Measurements from ENCODE around the gene P2RY6.

Gene P2RY6

GRCh38 chr11:73281796-73282660 lies 9.9 kb downstream of the P2RY6 start:
- Histone ChIP-seq H3K9me2 (replicated peaks; ENCODE audit: low read depth, low read length) (no peaks in the 10 kb centered on the region), H3K4me3 (ENCODE audit: low read length, poor library complexity, severe bottlenecking) (no peak overlapping the region), H3K79me2 (ENCODE audit: insufficient read depth, low read length) (no peaks in the 10 kb centered on the region), H3K36me3 (ENCODE audit: insufficient read depth, low read length) (no peaks in the 10 kb centered on the region), H2AFZ (ENCODE audit: low read length) (no peak overlapping the region), H3K27me3 (ENCODE audit: insufficient read depth, low read length, poor library complexity, severe bottlenecking) (no peaks in the 10 kb centered on the region), H3K9ac (ENCODE audit: low read depth, low read length, poor library complexity, severe bottlenecking) (no peak overlapping the region), H3K9me3 (ENCODE audit: insufficient read depth, low read depth, low read length) (no peaks in the 10 kb centered on the region), H3K4me1 (ENCODE audit: insufficient read depth, low read length, poor library complexity, severe bottlenecking) (peaks cover 16% of the 10 kb centered on the region), H3F3A (ENCODE audit: low read depth) (no peaks in the 10 kb centered on the region), H4K20me1 (ENCODE audit: insufficient read depth, low read length, poor library complexity, severe bottlenecking) (no peaks in the 10 kb centered on the region), H3K4me2 (ENCODE audit: low read depth, low read length, poor library complexity, severe bottlenecking) (no peak overlapping the region)
- no peak for TF ChIP-seq EZH2phosphoT487 (IDR thresholded peaks at IDR 0.05; ENCODE audit: borderline replicate concordance)
- TF ChIP-seq, protein P1, sequence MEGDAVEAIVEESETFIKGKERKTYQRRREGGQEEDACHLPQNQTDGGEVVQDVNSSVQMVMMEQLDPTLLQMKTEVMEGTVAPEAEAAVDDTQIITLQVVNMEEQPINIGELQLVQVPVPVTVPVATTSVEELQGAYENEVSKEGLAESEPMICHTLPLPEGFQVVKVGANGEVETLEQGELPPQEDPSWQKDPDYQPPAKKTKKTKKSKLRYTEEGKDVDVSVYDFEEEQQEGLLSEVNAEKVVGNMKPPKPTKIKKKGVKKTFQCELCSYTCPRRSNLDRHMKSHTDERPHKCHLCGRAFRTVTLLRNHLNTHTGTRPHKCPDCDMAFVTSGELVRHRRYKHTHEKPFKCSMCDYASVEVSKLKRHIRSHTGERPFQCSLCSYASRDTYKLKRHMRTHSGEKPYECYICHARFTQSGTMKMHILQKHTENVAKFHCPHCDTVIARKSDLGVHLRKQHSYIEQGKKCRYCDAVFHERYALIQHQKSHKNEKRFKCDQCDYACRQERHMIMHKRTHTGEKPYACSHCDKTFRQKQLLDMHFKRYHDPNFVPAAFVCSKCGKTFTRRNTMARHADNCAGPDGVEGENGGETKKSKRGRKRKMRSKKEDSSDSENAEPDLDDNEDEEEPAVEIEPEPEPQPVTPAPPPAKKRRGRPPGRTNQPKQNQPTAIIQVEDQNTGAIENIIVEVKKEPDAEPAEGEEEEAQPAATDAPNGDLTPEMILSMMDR (conservative IDR thresholded peaks at IDR 0.05; ENCODE audit: low read length), result no peak

- H4K20me1 ChIP-seq (ENCODE audit: insufficient read depth, low read length, poor library complexity, severe bottlenecking), result no peaks in the 10 kb centered on the region
- H3K9ac ChIP-seq (ENCODE audit: low read depth, low read length, poor library complexity, severe bottlenecking), result no peak overlapping the region
- no peaks in the 10 kb centered on the region for H3F3A ChIP-seq (ENCODE audit: low read depth)
- no peak for TF ChIP-seq EZH2phosphoT487 (IDR thresholded peaks at IDR 0.05; ENCODE audit: borderline replicate concordance)
- TF ChIP-seq, protein P1 (conservative IDR thresholded peaks at IDR 0.05; ENCODE audit: low read length), result no peak
- no peaks in the 10 kb centered on the region for H3K27me3 ChIP-seq (ENCODE audit: insufficient read depth, low read length, poor library complexity, severe bottlenecking)
- H3K36me3 ChIP-seq (ENCODE audit: insufficient read depth, low read length), result no peaks in the 10 kb centered on the region
- no peaks in the 10 kb centered on the region for H3K9me2 ChIP-seq (replicated peaks; ENCODE audit: low read depth, low read length)
- H3K4me1 ChIP-seq (ENCODE audit: insufficient read depth, low read length, poor library complexity, severe bottlenecking), result peaks cover 22% of the 10 kb centered on the region
- no peaks in the 10 kb centered on the region for H3K9me3 ChIP-seq (ENCODE audit: insufficient read depth, low read depth, low read length)
- H2AFZ ChIP-seq (ENCODE audit: low read length), result no peak overlapping the region
- no peak overlapping the region for H3K4me2 ChIP-seq (ENCODE audit: low read depth, low read length, poor library complexity, severe bottlenecking)
- H3K4me3 ChIP-seq (ENCODE audit: low read length, poor library complexity, severe bottlenecking), result no peak overlapping the region
- no peaks in the 10 kb centered on the region for H3K79me2 ChIP-seq (ENCODE audit: insufficient read depth, low read length)
Observed at GRCh38 chr11:73283276-73284000, 11.3 kb downstream of the P2RY6 start.

DNA sequence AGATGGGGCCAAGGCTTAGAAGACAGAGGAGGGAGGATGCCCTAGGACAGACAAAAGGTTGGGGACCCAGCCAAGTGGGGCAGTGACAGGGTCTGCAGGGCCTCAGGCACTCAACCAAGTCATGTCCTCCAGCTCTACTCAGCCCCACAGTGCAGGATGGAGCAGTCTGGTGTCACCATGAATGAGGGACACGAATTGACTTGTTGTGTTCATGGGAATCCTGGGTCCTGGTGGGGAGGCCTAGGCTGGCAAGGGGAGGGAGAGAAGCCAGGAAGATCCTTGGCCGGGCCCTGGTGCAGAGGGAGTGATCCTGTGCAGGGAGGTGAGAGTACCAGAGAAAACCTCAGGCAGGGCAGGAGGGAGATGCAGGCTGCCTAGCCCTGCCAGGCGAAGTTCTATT lies 12.0 kb downstream of the P2RY6 start:
- no peaks in the 10 kb centered on the region for H3K9me2 ChIP-seq (replicated peaks; ENCODE audit: low read depth, low read length)
- no peak overlapping the region for H3K9ac ChIP-seq (ENCODE audit: low read depth, low read length, poor library complexity, severe bottlenecking)
- H4K20me1 ChIP-seq (ENCODE audit: insufficient read depth, low read length, poor library complexity, severe bottlenecking), result no peaks in the 10 kb centered on the region
- no peaks in the 10 kb centered on the region for H3K27me3 ChIP-seq (ENCODE audit: insufficient read depth, low read length, poor library complexity, severe bottlenecking)
- H3K79me2 ChIP-seq (ENCODE audit: insufficient read depth, low read length), result no peaks in the 10 kb centered on the region
- H3K4me1 ChIP-seq (ENCODE audit: insufficient read depth, low read length, poor library complexity, severe bottlenecking), result peaks cover 29% of the 10 kb centered on the region
- H3F3A ChIP-seq (ENCODE audit: low read depth), result no peaks in the 10 kb centered on the region
- H2AFZ ChIP-seq (ENCODE audit: low read length), result no peak overlapping the region
- no peaks in the 10 kb centered on the region for H3K36me3 ChIP-seq (ENCODE audit: insufficient read depth, low read length)
- H3K4me2 ChIP-seq (ENCODE audit: low read depth, low read length, poor library complexity, severe bottlenecking), result no peak overlapping the region
- TF ChIP-seq, protein P1 (conservative IDR thresholded peaks at IDR 0.05; ENCODE audit: low read length), result no peak
- TF ChIP-seq EZH2phosphoT487 (IDR thresholded peaks at IDR 0.05; ENCODE audit: borderline replicate concordance), result no peak
- no peak overlapping the region for H3K4me3 ChIP-seq (ENCODE audit: low read length, poor library complexity, severe bottlenecking)
- H3K9me3 ChIP-seq (ENCODE audit: insufficient read depth, low read depth, low read length), result no peaks in the 10 kb centered on the region
